B cell (primary cell): ENCODE data around the gene GNAT2. TPM values are rescaled to one million over a fixed set of nuclear protein-coding genes. Genes with fewer than 3 reads are reported as not detected.

Source experiments
- ATAC-seq: fragments of 200-7000 bp; cut with Tn5 transposase; one replicate; pipeline ENCODE4 v1.10.0; 2021; ENCODE audit warnings: low read depth, mild to moderate bottlenecking, moderate number of reproducible peaks, moderate library complexity
- CTCF ChIA-PET: fragments of 350-600 bp; sonication (Branson Sonifier 250); formaldehyde crosslinking; loops from one replicate; lab custom pipeline; 2021; ENCODE audit warnings: antibody characterized with exemption, inconsistent platforms; lab: Charles Lee
- POLR2A ChIA-PET: fragments of 350-600 bp; sonication (Branson Sonifier 250); formaldehyde crosslinking; loops from one replicate; lab custom pipeline; 2021; ENCODE audit warnings: antibody characterized with exemption; lab: Charles Lee
- DNase-seq: peaks from one replicate; pipeline ENCODE4 v3.0.0; 2013
- H2AFZ ChIP-seq: 2 replicates; pipeline ENCODE4 v1.6.1; 2012; ENCODE audit warnings: mild to moderate bottlenecking, low read depth, low read length; ENCODE audit not compliant: insufficient read depth, poor library complexity, severe bottlenecking
- H3K27ac ChIP-seq, 2 donors: 1 replicate in 1 of 2; 2 replicates in 1 of 2; pipeline ENCODE4 v1.5.1; 2012 to 2013; ENCODE audit warnings: low read length in 2 of 2, mild to moderate bottlenecking in 2 of 2, moderate library complexity in 1 of 2
- H3K27me3 ChIP-seq, 4 experiments: fragments of 200-600 bp in 1 of 4; sonication (generic) in 1 of 4; replicated peaks in 1 of 4; 1 replicate in 2 of 4; 2 replicates in 2 of 4; pipeline versions ENCODE4 v1.6.1 to v1.7.0; 2013 to 2016; ENCODE audit warnings: low read length in 3 of 4, mild to moderate bottlenecking in 2 of 4, mixed read lengths in 1 of 4, moderate library complexity in 1 of 4; ENCODE audit not compliant: insufficient read depth in 4 of 4, control insufficient read depth in 3 of 4; ENCODE audit errors: control extremely low read depth in 1 of 4
- H3K36me3 ChIP-seq, 2 experiments: replicated peaks in 1 of 2; 1 replicate in 1 of 2; 2 replicates in 1 of 2; pipeline versions ENCODE4 v1.6.1 to v1.7.1; 2013; ENCODE audit warnings: low read length in 1 of 2; ENCODE audit not compliant: insufficient read depth in 2 of 2, control insufficient read depth in 1 of 2; ENCODE audit errors: control extremely low read depth in 1 of 2, extremely low read depth in 1 of 2
- H3K4me1 ChIP-seq, 2 donors: fragments of 200-600 bp in 1 of 2; sonication (generic) in 1 of 2; 1 replicate in 1 of 2; 2 replicates in 1 of 2; pipeline versions ENCODE4 v1.5.1 to v1.6.1; 2013 to 2017; ENCODE audit warnings: low read length in 2 of 2; ENCODE audit not compliant: control insufficient read depth in 2 of 2, insufficient read depth in 2 of 2
- H3K4me2 ChIP-seq: replicated peaks from 2 replicates; pipeline ENCODE3; 2012; ENCODE audit warnings: mild to moderate bottlenecking, low read depth, low read length; ENCODE audit not compliant: poor library complexity, severe bottlenecking
- H3K4me3 ChIP-seq, 5 experiments: fragments of 200-600 bp in 1 of 5; sonication (generic) in 1 of 5; 1 replicate in 3 of 5; 2 replicates in 2 of 5; pipeline versions ENCODE4 v1.5.1 to v1.7.0; 2011 to 2016; ENCODE audit warnings: low read length in 4 of 5, mild to moderate bottlenecking in 4 of 5, low read depth in 2 of 5, control low read depth in 1 of 5, moderate library complexity in 1 of 5; ENCODE audit not compliant: insufficient read depth in 1 of 5; ENCODE audit errors: control extremely low read depth in 1 of 5, extremely low read depth in 1 of 5
- H3K79me2 ChIP-seq: fragments of 200-600 bp; sonication (generic); one replicate; pipeline ENCODE4 v1.6.0; 2016; ENCODE audit warnings: low read length; ENCODE audit not compliant: control insufficient read depth, insufficient read depth
- H3K9ac ChIP-seq: fragments of 200-600 bp; sonication (generic); 2 replicates; pipeline ENCODE4 v1.6.1; 2017; ENCODE audit warnings: mild to moderate bottlenecking, low read length, moderate library complexity
- H3K9me3 ChIP-seq, 3 donors: one replicate each; pipeline versions ENCODE4 v1.6.1 to v1.7.1; 2013; ENCODE audit warnings: low read length in 2 of 3; ENCODE audit not compliant: control insufficient read depth in 2 of 3, insufficient read depth in 1 of 3; ENCODE audit errors: control extremely low read depth in 1 of 3
- H4K20me1 ChIP-seq: 2 replicates; pipeline ENCODE4 v1.6.0; 2012; ENCODE audit warnings: mild to moderate bottlenecking, low read length; ENCODE audit not compliant: insufficient read depth, control insufficient read depth, poor library complexity, severe bottlenecking
- H3K27ac Mint-ChIP-seq: one replicate; pipeline ENCODE4 v1.8.0; 2021; ENCODE audit warnings: mixed read lengths
- H3K27me3 Mint-ChIP-seq: one replicate; pipeline ENCODE4 v1.8.0; 2021; ENCODE audit warnings: mixed read lengths
- H3K4me1 Mint-ChIP-seq: one replicate; pipeline ENCODE4 v1.8.0; 2021; ENCODE audit warnings: mixed read lengths
- H3K4me3 Mint-ChIP-seq: one replicate; pipeline ENCODE4 v1.8.0; 2021; ENCODE audit warnings: mixed read lengths
- H3K9me3 Mint-ChIP-seq: one replicate; pipeline ENCODE4 v1.8.0; 2022; ENCODE audit warnings: mixed read lengths; ENCODE audit not compliant: insufficient read depth
- EZH2 ChIP-seq: IDR thresholded peaks from 2 replicates; pipeline ENCODE4 v1.6.1; 2012; ENCODE audit warnings: borderline replicate concordance, low read depth, mild to moderate bottlenecking, moderate library complexity, low read length; ENCODE audit not compliant: insufficient read depth, poor library complexity, severe bottlenecking
- WGBS: methylation state at CpG from one replicate; pipeline ENCODE4 v1.1.5; 2013; ENCODE audit warnings: missing lambda C conversion rate; ENCODE audit not compliant: insufficient coverage; 5-methylcytosine and 5-hydroxymethylcytosine counted together
- intact Hi-C: fragments of 100-400 bp; cut with micrococcal nuclease; formaldehyde crosslinking; loops from one replicate; pipeline ENCODE4 v1.10.0; 2022
- polyA plus RNA-seq: library from polyadenylated mRNA; depleted of rRNA; stranded (reverse); fragments of >200 nt; gene quantifications from 2 replicates; pipeline ENCODE4 v1.2.3, GENCODE V29; 2012
- total RNA-seq, 2 donors: library from RNA; stranded (reverse); fragments of 120-200 nt in 1 of 2; gene quantifications; 1 replicate in 1 of 2; 2 replicates in 1 of 2; pipeline versions ENCODE4 v1.2.3 to v1.2.4, GENCODE V29; 2013 to 2022
- TF ChIP-seq, protein P1 (sequence below): fragments of 200-600 bp; IDR thresholded peaks from one replicate; pipeline ENCODE4 v1.8.0; 2022; ENCODE audit warnings: antibody characterized with exemption, mild to moderate bottlenecking

The GNAT2 gene
- total and polyA plus RNA-seq, 2 donors (not counting 1 experiment from before 2014, with no cell fraction given): not detected

DNA sequence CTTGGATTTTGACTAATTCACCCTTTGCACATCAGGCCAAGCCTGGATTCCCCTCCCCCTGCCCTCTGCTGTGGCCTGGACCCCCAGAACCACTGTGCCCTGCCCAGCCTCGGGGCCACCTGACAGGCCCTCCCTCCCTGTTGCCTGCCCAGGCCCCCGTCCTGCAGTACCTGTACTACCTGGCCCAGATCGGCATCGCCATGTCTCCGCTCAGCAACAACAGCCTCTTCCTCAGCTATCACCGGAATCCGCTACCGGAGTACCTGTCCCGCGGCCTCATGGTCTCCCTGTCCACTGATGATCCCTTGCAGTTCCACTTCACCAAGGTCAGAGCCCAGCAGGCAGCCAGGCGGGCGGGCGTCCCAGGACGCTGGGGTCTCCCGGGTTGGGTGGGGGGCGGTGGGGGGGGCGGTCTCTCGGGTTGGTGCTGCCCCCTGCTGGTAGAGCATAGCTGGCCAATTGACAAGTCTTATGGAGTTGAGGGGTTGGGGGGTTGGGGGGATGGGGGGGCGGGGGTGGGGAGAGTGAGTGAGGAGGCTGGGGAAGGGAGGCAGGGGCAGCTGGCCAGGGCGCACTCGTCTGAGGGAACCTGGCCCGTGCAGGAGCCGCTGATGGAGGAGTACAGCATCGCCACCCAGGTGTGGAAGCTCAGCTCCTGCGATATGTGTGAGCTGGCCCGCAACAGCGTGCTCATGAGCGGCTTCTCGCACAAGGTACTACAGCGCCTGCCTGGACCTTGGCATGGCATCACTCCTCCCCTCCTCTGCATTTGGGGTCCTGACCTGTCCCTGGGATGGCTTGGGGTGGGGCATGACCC, 10.9 kb upstream of the GNAT2 start:
- ATAC-seq: peak; percentile 21
- H3K27ac ChIP-seq: no peak overlapping the region
- no peak overlapping the region for H3K4me3 ChIP-seq
- H3K79me2 ChIP-seq: no peaks in the 10 kb centered on the region
- no peak overlapping the region for H3K27ac Mint-ChIP-seq
- peaks cover 0 to 50% of the 10 kb centered on the region in 2 experiments for H3K36me3 ChIP-seq
- no peaks in the 10 kb centered on the region for H4K20me1 ChIP-seq
- H3K4me3 Mint-ChIP-seq: no peak overlapping the region
- CTCF ChIA-PET: interaction anchor here (0.8 to 16.5 kb wide), 14 partner anchors 10 to 353 kb away, joined by 3 to 276 read pairs (median 5); partner anchors contain the start of genes AMPD2, GNAI3, GNAT2 and GPR61
- H3K4me2 ChIP-seq: no peak overlapping the region
- no peaks in the 10 kb centered on the region for H3K9me3 ChIP-seq
- peak; percentile 44 for DNase-seq
- H3K9me3 Mint-ChIP-seq: no peaks in the 10 kb centered on the region
- H3K27me3 ChIP-seq: no peaks in the 10 kb centered on the region
- H3K27me3 Mint-ChIP-seq: no peaks in the 10 kb centered on the region
- H3K4me1 ChIP-seq: peaks cover 0 to 3% of the 10 kb centered on the region in 2 donors
- TF ChIP-seq EZH2: no peak
- TF ChIP-seq, protein P1, sequence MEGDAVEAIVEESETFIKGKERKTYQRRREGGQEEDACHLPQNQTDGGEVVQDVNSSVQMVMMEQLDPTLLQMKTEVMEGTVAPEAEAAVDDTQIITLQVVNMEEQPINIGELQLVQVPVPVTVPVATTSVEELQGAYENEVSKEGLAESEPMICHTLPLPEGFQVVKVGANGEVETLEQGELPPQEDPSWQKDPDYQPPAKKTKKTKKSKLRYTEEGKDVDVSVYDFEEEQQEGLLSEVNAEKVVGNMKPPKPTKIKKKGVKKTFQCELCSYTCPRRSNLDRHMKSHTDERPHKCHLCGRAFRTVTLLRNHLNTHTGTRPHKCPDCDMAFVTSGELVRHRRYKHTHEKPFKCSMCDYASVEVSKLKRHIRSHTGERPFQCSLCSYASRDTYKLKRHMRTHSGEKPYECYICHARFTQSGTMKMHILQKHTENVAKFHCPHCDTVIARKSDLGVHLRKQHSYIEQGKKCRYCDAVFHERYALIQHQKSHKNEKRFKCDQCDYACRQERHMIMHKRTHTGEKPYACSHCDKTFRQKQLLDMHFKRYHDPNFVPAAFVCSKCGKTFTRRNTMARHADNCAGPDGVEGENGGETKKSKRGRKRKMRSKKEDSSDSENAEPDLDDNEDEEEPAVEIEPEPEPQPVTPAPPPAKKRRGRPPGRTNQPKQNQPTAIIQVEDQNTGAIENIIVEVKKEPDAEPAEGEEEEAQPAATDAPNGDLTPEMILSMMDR: peak; percentile 29
- no peak overlapping the region for H3K9ac ChIP-seq
- 97% methylated on average over 18 of the region's 30 CpGs for WGBS
- POLR2A ChIA-PET: interaction anchor here (0.6 to 1.0 kb wide), 5 partner anchors 15 to 404 kb away, joined by 3 to 7 read pairs (median 5); partner anchors contain the start of gene STRIP1
- H3K4me1 Mint-ChIP-seq: peaks cover 11% of the 10 kb centered on the region
- intact Hi-C loops: no loop called here
- no peak overlapping the region for H2AFZ ChIP-seq
